NCI-H446 (cell line): ENCODE results near the gene DCAF6.

Experiments
- DNase-seq, 2 experiments: peaks; one replicate each; lab custom pipeline; 2025; lab: John Stamatoyannopoulos, UW

Gene DCAF6

GRCh38 chr1:168084396-168085231 lies 148.1 kb downstream of the DCAF6 start:
- DNase-seq, result peak in 1 of 2 experiments; percentile 62

GRCh38 chr1:168085401-168085872 lies 149.0 kb downstream of the DCAF6 start:
- DNase-seq, result peak in 1 of 2 experiments; percentile 48

DNA sequence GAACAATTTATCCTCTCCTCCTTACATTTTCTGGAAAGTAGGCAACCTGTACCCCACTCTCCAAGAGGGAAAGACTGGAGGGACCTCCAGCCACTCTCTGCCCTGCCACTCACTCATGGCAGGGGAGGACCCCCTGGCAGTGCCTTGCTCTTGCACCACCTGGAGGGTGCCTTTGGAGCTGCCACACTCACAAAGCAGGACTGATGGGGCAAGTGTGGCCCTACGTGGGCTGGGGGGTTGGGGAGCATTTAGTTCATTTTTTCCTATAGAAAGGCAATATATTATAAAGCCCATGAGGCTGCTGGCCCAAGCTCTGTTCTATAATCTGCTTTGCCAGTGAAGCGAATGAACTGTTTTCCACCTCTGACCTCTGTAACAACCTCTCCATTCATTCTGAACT lies 150.0 kb downstream of the DCAF6 start:
- no peak for DNase-seq

- no peak for DNase-seq
These were observed 151.2 kb downstream of the DCAF6 start for GRCh38 chr1:168087696-168088095.

DNA sequence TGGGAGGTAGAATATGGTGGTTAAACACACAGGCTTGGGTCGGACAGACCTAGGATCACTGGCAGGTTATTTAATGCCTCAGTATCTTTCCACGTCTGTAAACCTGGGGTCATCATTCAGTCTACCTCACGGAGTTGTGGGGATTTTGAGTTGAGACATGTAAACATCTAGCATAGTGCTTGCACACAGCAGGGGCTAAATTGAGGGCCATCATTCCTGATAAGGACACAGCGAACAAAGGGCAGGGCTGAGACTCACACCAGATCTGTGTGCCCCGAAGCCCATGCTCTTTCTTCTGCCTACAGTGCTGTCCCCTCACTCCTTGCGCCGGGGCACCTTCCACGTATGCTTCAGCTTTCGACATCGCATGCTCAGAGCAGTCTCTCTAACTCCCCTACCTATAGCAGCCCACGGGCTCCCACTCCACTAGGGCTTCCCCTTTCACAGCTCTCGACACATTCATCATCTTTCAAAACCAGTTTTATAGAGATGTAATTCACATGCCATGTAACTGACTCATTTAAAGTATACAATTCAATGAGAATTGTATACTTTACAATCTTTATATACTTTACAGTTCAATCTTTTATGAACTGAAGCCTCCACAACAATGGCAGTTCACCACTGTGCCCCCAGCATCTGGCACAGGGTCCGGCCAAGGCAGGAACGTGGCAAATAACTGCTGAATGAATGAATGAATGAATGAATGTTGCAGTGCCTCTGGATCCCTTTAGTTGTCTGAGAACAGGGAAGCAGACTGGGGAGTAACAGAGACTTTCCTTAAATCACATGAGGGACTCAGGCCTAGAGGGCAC lies 152.2 kb downstream of the DCAF6 start:
- no peak for DNase-seq

- DNase-seq, result no peak
These were observed 153.0 kb downstream of the DCAF6 start for GRCh38 chr1:168089326-168089978.

GRCh38 chr1:168089979-168090337 lies 153.5 kb downstream of the DCAF6 start:
- DNase-seq, result no peak

DNA sequence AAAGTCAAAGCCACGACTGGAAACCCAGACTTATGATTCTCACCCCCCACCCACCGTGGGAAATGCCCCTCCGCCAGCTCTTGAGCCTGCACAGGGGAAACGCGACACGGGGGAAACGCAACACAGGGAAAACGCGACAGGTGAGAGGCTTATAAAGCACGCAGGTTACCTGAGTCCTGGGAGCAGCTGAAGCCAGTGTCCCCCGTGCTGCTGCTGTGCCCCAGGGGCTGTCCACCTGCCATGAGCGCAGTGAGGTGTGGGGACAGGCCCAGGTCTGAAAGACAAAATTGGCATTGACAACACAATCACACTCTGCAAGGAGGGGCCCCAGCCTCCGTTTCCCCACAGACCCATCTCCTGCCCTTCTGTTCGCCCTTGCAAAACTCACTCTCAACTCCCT lies 153.9 kb downstream of the DCAF6 start:
- no peak for DNase-seq

GRCh38 chr1:168091063-168091462 lies 154.6 kb downstream of the DCAF6 start:
- no peak for DNase-seq

DNA sequence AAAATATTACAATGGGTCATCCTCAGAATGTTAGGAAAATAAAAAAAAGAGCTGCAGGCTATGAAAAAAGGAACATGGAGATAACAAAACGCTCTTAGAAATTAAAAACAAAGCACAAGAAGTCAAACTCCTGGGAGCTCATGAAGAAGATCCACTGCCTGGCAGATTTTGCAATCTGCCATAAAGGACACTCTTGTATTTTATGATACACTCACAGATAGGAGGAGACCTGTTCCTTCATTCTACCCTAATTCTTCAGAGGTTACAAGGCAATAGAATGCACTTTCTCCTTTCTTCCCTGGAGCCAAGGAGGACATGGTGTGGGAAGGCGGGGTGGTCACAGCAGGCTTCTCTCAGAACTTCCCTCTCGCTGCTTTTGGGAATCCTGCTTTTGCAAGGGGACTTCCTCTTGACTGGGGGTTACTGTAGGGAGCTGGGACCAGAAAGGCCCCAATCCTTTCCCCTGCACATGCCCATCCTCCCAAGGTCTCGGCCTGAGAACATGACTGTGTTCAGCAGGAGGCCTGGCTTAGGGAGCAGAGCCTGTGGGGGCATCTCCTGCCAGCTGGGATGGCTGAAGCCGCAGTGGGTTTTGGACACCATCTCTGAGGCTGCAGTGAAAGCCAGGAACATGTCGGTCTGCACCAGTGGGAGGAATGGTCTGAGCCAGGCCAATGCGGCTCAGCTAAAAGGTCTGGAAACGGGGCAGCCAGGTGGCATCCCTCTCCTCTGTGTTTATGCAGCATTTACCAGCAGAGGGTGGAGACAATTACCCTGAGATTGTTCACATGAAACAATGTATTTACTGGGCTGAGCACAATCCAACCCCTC lies 155.5 kb downstream of the DCAF6 start:
- peak in 1 of 2 experiments; percentile 8 for DNase-seq

- no peak for DNase-seq
These were observed 156.3 kb downstream of the DCAF6 start for GRCh38 chr1:168092566-168093355.

- DNase-seq, result no peak
These were observed 157.1 kb downstream of the DCAF6 start for GRCh38 chr1:168093616-168094015.

GRCh38 chr1:168095476-168095875 lies 159.0 kb downstream of the DCAF6 start:
- DNase-seq, result no peak

GRCh38 chr1:168096296-168097165 lies 160.0 kb downstream of the DCAF6 start:
- no peak for DNase-seq

DNA sequence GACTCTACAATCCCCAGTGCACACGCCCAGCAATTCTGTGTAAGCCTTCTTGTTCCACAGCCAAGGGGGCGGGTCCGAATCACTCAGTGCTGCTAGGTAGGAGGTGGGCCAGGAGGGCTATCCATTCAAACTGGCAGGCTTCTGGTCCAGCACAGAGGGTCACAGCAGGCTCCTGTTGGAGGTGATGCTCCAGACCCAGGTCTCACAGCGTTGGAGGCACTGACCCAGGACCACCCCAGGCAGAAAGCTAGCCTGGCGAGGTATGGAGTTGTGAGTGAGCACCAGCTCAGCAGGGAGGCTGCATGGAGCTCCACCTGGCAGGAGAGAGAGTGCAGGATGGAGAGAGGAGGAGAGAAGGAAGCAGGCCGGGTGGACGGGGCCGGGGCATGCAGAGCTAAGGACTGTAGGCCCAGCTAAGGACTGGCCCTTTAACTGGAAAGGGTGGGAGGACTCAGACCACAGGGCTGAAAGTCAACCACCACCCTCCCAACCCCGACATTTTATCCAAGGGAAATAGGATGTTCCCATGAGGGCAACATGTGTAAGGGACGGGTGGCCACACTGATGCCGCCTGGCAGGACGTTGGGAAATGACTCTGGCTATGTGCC lies 161.5 kb downstream of the DCAF6 start:
- no peak for DNase-seq

- DNase-seq, result no peak
These were observed 162.2 kb downstream of the DCAF6 start for GRCh38 chr1:168098534-168099320.

DNA sequence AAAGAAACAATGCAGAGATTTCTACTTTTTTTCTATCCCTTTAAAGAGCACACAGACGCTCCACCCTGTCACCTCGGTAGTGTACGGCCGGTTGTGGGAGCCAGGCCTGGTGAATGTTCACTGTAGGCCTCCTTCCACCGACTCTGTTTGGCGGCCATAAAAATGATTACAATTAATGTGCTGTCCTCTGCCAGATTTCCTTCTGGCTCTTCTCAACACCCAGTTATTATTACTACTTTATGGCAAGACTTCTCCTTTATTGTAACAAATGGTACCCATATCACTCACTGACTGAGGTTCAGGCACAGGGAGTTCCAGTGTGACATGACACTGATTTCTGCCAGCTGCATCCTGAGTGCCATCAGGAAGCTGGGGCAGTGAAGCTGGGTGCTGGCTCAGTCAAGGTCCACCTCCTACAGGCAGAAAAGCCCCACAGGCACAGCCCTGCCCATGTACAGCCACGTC lies 162.9 kb downstream of the DCAF6 start:
- no peak for DNase-seq

DNA sequence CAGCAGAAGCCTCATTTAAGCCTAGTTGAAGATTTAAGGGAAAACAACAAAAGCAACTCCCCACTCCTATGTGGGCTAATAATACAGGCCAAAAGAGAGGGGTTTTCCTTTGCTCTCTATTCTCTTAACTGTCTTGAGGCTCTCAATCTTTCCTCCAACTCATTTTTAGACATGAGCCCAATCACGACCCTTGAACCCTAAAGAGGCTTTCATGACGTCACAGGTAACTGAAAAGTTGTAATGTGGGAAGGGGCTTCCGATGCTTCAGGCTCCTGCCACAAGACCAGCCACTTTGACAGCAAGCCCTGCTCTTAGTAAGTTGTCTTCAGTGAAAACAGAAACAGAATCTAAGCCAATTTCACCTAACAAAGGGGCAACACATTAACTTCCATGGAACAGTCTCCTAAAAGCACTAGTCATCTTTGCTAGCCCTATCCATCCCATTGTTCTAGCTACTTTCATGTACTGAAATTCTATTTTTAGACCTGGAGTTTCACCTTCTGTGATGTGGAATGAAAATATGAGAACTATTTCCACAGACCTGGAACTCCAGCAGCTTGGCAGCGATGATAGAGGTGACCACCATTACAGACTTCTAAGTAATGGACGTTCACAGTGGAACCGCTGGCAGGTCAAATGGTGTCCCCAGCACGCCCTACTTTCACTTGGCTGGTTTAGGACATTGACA lies 164.0 kb downstream of the DCAF6 start:
- DNase-seq, result no peak
